Testis (tissue), 2 donors: ENCODE results near the gene PEX10.

Source experiments
- POLR2A ChIP-seq: fragments of 450-650 bp; IDR thresholded peaks from one replicate; pipeline ENCODE4 v1.6.1; 2017; ENCODE audit warnings: antibody characterized with exemption, mild to moderate bottlenecking, moderate library complexity
- TF ChIP-seq, protein P1 (sequence below), 3 experiments: fragments of 450-650 bp in 2 of 3; fragments of 200-600 bp in 1 of 3; sonication (generic) in 1 of 3; IDR thresholded peaks; one replicate each; pipeline ENCODE4 v1.5.1; 2016 to 2019; ENCODE audit warnings: antibody characterized with exemption in 3 of 3, mild to moderate bottlenecking in 2 of 3, moderate library complexity in 1 of 3

DNA sequence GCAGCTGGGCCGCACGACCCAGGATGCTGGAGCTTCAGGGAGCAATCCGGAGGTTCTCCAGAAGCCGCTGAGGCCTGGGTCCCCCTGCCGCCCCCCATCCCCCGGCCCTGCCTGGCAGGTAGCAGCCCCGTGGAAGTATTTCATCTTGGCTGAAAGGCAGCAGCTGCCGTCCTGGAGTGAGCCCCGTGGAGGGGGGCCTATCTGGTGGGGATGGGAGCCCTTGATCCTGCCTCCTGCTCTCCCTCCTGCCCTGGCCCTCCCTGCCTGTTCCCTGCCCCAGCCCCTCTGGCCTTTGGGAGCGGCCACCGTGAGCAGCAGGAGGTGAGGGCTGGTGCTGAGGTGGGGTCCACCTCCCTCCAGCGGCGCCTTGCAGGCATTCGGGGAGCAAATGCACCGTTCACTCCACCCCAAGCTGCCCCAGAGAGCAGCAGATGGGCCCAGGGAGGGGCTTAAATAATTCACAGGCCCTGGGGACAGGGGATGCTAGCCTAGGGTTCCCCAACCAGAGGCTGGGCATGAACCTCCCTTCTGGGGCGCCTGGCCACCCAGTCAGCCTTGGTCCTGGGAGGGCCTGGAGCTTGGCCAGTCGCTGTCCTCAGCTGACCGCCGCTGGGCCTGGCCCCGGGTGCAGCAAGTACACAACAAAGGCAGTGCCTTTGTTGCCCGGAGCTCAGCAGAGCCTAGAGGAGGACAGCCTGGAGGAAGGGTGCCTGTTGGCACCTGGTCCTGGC lies 40.0 kb upstream of the PEX10 start:
- TF ChIP-seq, protein P1, sequence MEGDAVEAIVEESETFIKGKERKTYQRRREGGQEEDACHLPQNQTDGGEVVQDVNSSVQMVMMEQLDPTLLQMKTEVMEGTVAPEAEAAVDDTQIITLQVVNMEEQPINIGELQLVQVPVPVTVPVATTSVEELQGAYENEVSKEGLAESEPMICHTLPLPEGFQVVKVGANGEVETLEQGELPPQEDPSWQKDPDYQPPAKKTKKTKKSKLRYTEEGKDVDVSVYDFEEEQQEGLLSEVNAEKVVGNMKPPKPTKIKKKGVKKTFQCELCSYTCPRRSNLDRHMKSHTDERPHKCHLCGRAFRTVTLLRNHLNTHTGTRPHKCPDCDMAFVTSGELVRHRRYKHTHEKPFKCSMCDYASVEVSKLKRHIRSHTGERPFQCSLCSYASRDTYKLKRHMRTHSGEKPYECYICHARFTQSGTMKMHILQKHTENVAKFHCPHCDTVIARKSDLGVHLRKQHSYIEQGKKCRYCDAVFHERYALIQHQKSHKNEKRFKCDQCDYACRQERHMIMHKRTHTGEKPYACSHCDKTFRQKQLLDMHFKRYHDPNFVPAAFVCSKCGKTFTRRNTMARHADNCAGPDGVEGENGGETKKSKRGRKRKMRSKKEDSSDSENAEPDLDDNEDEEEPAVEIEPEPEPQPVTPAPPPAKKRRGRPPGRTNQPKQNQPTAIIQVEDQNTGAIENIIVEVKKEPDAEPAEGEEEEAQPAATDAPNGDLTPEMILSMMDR (IDR thresholded peaks at IDR 0.05), result no peak
- TF ChIP-seq POLR2A, result no peak
